Hepatocyte (in vitro differentiated cells): ENCODE measurements around the gene FILIP1. TPM values are rescaled to one million over a fixed set of nuclear protein-coding genes. Genes with fewer than 3 reads are reported as not detected.

ENCODE experiments used
- DNase-seq: peaks from one replicate; pipeline ENCODE4 v3.0.0-alpha.2; 2016; ENCODE audit warnings: low spot score
- H2AFZ ChIP-seq: fragments of 200-600 bp; sonication (generic); 2 replicates; pipeline ENCODE4 v1.6.0; 2016; ENCODE audit warnings: antibody characterized with exemption, mild to moderate bottlenecking
- H3K27ac ChIP-seq: fragments of 200-600 bp; sonication (generic); 2 replicates; pipeline ENCODE4 v1.5.1; 2016; ENCODE audit warnings: mild to moderate bottlenecking
- H3K27me3 ChIP-seq: fragments of 200-600 bp; sonication (generic); 2 replicates; pipeline ENCODE4 v1.6.1; 2016
- H3K36me3 ChIP-seq: fragments of 200-600 bp; sonication (generic); replicated peaks from 2 replicates; pipeline ENCODE4 v1.5.1; 2016; ENCODE audit warnings: low read depth; ENCODE audit not compliant: insufficient read depth
- H3K4me1 ChIP-seq: fragments of 200-600 bp; sonication (generic); 2 replicates; pipeline ENCODE4 v1.5.1; 2016; ENCODE audit warnings: mild to moderate bottlenecking, moderate library complexity; ENCODE audit not compliant: insufficient read depth
- H3K4me2 ChIP-seq: fragments of 200-600 bp; sonication (generic); 2 replicates; pipeline ENCODE4 v1.6.0; 2016
- H3K4me3 ChIP-seq: fragments of 200-600 bp; sonication (generic); 2 replicates; pipeline ENCODE4 v1.5.1; 2016; ENCODE audit warnings: mild to moderate bottlenecking
- H3K79me2 ChIP-seq: fragments of 200-600 bp; sonication (generic); 2 replicates; pipeline ENCODE4 v1.6.0; 2017; ENCODE audit warnings: mild to moderate bottlenecking
- H3K9me2 ChIP-seq: fragments of 200-600 bp; sonication (generic); replicated peaks from 2 replicates; pipeline ENCODE4 v1.6.0; 2017; ENCODE audit warnings: mild to moderate bottlenecking; ENCODE audit not compliant: insufficient read depth
- H3K9me3 ChIP-seq: fragments of 200-600 bp; sonication (generic); 2 replicates; pipeline ENCODE4 v1.5.1; 2016; ENCODE audit warnings: low read depth, mild to moderate bottlenecking
- H4K20me1 ChIP-seq: fragments of 200-600 bp; sonication (generic); 2 replicates; pipeline ENCODE4 v1.6.0; 2016; ENCODE audit warnings: mild to moderate bottlenecking; ENCODE audit not compliant: insufficient read depth, poor library complexity, severe bottlenecking
- EZH2 ChIP-seq: fragments of 200-600 bp; sonication (generic); IDR thresholded peaks from 2 replicates; pipeline ENCODE4 v1.6.1; 2016; ENCODE audit warnings: antibody characterized with exemption, mild to moderate bottlenecking, borderline replicate concordance
- EZH2phosphoT487 ChIP-seq: fragments of 200-600 bp; sonication (generic); IDR thresholded peaks from one replicate; pipeline ENCODE4 v1.6.1; 2018; ENCODE audit warnings: antibody characterized with exemption, mild to moderate bottlenecking, low read depth, moderate library complexity; ENCODE audit not compliant: unreplicated experiment, severe bottlenecking
- WGBS: methylation state at CpG from one replicate; pipeline ENCODE4 v1.1.6; 2016; ENCODE audit warnings: low lambda C conversion rate; ENCODE audit errors: missing lambda C conversion rate; 5-methylcytosine and 5-hydroxymethylcytosine counted together
- polyA plus RNA-seq: library from polyadenylated mRNA; unstranded; fragments of >200 nt; fragmentation: Nextera tagmentation; extraction: Ambion mirVana; gene quantifications from 2 replicates; pipeline ENCODE4 v1.2.1, GENCODE V29; 2016
- total RNA-seq: library from RNA; depleted of rRNA; stranded (reverse); fragments of >200 nt; gene quantifications from 2 replicates; pipeline ENCODE4 v1.2.3, GENCODE V29; 2014
- TF ChIP-seq, protein P1 (sequence below): fragments of 200-600 bp; sonication (generic); IDR thresholded peaks from 2 replicates; pipeline ENCODE4 v1.5.1; 2016; ENCODE audit warnings: antibody characterized with exemption, mild to moderate bottlenecking; ENCODE audit not compliant: poor library complexity

Gene FILIP1
- total and polyA plus RNA-seq, 2 experiments from 2014 or later = 4.1 to 6.0 TPM

- Histone ChIP-seq H2AFZ (no peak overlapping the region), H3K79me2 (no peaks in the 10 kb centered on the region), H3K36me3 (no peaks in the 10 kb centered on the region), H3K27me3 (no peaks in the 10 kb centered on the region), H4K20me1 (no peaks in the 10 kb centered on the region), H3K4me2 (no peak overlapping the region), H3K4me3 (no peak overlapping the region), H3K9me2 (no peaks in the 10 kb centered on the region), H3K27ac (no peak overlapping the region), H3K9me3 (no peaks in the 10 kb centered on the region), H3K4me1 (no peaks in the 10 kb centered on the region)
- DNase-seq = no peak
- TF ChIP-seq EZH2phosphoT487 = no peak
- TF ChIP-seq, protein P1, sequence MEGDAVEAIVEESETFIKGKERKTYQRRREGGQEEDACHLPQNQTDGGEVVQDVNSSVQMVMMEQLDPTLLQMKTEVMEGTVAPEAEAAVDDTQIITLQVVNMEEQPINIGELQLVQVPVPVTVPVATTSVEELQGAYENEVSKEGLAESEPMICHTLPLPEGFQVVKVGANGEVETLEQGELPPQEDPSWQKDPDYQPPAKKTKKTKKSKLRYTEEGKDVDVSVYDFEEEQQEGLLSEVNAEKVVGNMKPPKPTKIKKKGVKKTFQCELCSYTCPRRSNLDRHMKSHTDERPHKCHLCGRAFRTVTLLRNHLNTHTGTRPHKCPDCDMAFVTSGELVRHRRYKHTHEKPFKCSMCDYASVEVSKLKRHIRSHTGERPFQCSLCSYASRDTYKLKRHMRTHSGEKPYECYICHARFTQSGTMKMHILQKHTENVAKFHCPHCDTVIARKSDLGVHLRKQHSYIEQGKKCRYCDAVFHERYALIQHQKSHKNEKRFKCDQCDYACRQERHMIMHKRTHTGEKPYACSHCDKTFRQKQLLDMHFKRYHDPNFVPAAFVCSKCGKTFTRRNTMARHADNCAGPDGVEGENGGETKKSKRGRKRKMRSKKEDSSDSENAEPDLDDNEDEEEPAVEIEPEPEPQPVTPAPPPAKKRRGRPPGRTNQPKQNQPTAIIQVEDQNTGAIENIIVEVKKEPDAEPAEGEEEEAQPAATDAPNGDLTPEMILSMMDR = no peak
- no peak for TF ChIP-seq EZH2
- 90% methylated on average over 3 of the region's 3 CpGs for WGBS
Observed at GRCh38 chr6:75368864-75369402, 124.7 kb downstream of the FILIP1 start.

DNA sequence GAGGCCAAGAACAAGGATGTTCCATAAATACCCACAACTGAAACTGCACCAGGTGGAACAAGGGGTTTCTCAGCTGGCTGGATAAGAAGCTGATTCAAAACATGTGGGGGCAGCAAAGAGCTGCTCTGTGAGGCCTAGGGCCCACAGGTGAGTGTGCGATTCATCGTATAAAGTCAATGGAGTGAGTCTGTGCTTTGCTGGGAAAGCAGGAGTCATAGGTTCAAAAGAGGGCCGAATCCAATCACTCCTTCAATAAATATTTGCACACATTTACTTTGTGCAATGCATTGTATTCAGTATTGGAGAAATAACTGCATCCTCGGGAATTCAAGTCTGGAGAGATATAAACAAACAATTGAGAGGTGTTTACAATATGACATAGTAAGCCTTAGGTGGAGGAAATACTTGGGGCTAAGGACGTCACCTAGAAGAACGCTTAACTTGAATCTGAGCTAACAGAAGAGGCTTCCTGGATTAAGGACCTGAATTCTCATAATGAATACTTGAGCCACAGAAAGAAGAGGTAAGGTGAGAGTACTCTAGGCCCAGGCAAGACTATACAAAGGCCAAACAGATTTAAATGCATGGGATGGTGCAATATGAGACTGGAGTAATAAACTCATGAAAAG, 125.3 kb downstream of the FILIP1 start:
- no peaks in the 10 kb centered on the region for H3K9me3 ChIP-seq
- H3K27ac ChIP-seq = peak overlapping the region; percentile 4
- H3K4me2 ChIP-seq = no peak overlapping the region
- no peaks in the 10 kb centered on the region for H3K27me3 ChIP-seq
- no peaks in the 10 kb centered on the region for H4K20me1 ChIP-seq
- WGBS = 41% methylated on average over 6 of the region's 6 CpGs
- H3K4me3 ChIP-seq = no peak overlapping the region
- H3K9me2 ChIP-seq = no peaks in the 10 kb centered on the region
- DNase-seq = peak; percentile 74
- TF ChIP-seq EZH2 (no peak), EZH2phosphoT487 (no peak)
- TF ChIP-seq, protein P1 = peak; percentile 58
- H3K36me3 ChIP-seq = no peaks in the 10 kb centered on the region
- H3K4me1 ChIP-seq = no peaks in the 10 kb centered on the region
- no peaks in the 10 kb centered on the region for H3K79me2 ChIP-seq
- no peak overlapping the region for H2AFZ ChIP-seq

DNA sequence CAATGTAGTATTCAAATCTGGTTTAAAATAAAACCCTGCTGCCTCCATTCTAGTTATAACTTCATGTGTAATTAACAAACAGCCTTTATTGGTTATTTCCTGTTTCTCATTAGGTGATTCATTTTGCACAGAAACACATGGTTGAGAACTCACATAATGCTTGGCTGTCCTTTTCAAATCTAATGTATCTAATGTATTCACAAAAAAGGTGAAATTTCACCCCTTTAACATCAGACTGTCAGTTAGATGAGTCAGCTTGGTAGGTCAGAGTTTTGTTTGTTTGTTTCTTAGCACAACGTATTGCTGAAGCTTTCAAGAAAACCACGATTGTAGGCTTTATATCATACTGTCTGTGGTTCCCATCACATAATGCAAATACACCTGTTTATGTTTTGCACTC, 130.3 kb downstream of the FILIP1 start:
- Histone ChIP-seq H3K4me1 (no peaks in the 10 kb centered on the region), H3K79me2 (no peaks in the 10 kb centered on the region), H2AFZ (no peak overlapping the region), H3K4me3 (no peak overlapping the region), H3K4me2 (no peak overlapping the region), H4K20me1 (no peaks in the 10 kb centered on the region), H3K36me3 (no peaks in the 10 kb centered on the region), H3K27ac (no peak overlapping the region), H3K27me3 (no peaks in the 10 kb centered on the region), H3K9me3 (no peaks in the 10 kb centered on the region), H3K9me2 (no peaks in the 10 kb centered on the region)
- no peak for TF ChIP-seq EZH2
- TF ChIP-seq, protein P1 = no peak
- no peak for TF ChIP-seq EZH2phosphoT487
- WGBS = 41% methylated on average over 2 of the region's 2 CpGs
- no peak for DNase-seq
